Lung (tissue), 12 donors: Measurements from ENCODE around the gene TTLL9. TPM values are rescaled to one million over a fixed set of nuclear protein-coding genes. Genes with fewer than 3 reads are reported as not detected.

ENCODE experiments used
- ATAC-seq: fragments of 200-7000 bp; cut with Tn5 transposase; one replicate; pipeline ENCODE4 v1.9.1; 2020; ENCODE audit warnings: moderate number of reproducible peaks; ENCODE audit not compliant: insufficient read depth, low FRiP score
- DNase-seq, 3 donors: peaks; one replicate each; pipeline ENCODE4 v3.0.0-alpha.2; 2013 to 2017
- H3K27ac ChIP-seq, 2 donors: one replicate each; pipeline ENCODE4 v1.5.1; 2013; ENCODE audit warnings: mild to moderate bottlenecking in 2 of 2, moderate library complexity in 2 of 2, control low read depth in 1 of 2, inconsistent platforms in 1 of 2, low read depth in 1 of 2, low read length in 1 of 2
- H3K27me3 ChIP-seq, 3 donors: one replicate each; pipeline ENCODE4 v1.5.1; 2013; ENCODE audit warnings: low read length in 2 of 3; ENCODE audit not compliant: control insufficient read depth in 3 of 3, insufficient read depth in 3 of 3
- H3K36me3 ChIP-seq, 4 donors: one replicate each; pipeline ENCODE4 v1.5.1; 2013; ENCODE audit warnings: low read length in 4 of 4, mild to moderate bottlenecking in 1 of 4, moderate library complexity in 1 of 4; ENCODE audit not compliant: control insufficient read depth in 4 of 4, insufficient read depth in 4 of 4
- H3K4me1 ChIP-seq, 5 donors: one replicate each; pipeline ENCODE4 v1.5.1; 2013; ENCODE audit warnings: low read length in 5 of 5, mild to moderate bottlenecking in 2 of 5, moderate library complexity in 1 of 5; ENCODE audit not compliant: control insufficient read depth in 5 of 5, insufficient read depth in 5 of 5
- H3K4me3 ChIP-seq: one replicate; pipeline ENCODE4 v1.5.1; 2013; ENCODE audit warnings: mild to moderate bottlenecking, control low read depth, moderate library complexity
- H3K9ac ChIP-seq, 2 donors: one replicate each; pipeline ENCODE4 v1.5.1; 2013; ENCODE audit warnings: low read length in 2 of 2, control low read depth in 1 of 2; ENCODE audit not compliant: insufficient read depth in 1 of 2
- H3K9me3 ChIP-seq, 4 donors: one replicate each; pipeline ENCODE4 v1.5.1; 2013; ENCODE audit warnings: low read length in 3 of 4, mild to moderate bottlenecking in 1 of 4, moderate library complexity in 1 of 4; ENCODE audit not compliant: control insufficient read depth in 4 of 4, insufficient read depth in 3 of 4
- CTCF ChIP-seq: IDR thresholded peaks from 2 replicates; pipeline ENCODE4 v1.5.1; 2012; ENCODE audit warnings: mild to moderate bottlenecking; ENCODE audit errors: control extremely low read depth, extremely low read depth
- WGBS, 2 donors: extraction: QIAGEN DNeasy Blood & Tissue Kit; methylation state at CpG; one replicate each; pipeline ENCODE4 v1.1.7; 2013; 5-methylcytosine and 5-hydroxymethylcytosine counted together
- polyA plus RNA-seq, 2 donors: library from polyadenylated mRNA; stranded (reverse); fragments of 200-250 nt; gene quantifications; one replicate each; pipeline ENCODE4 v1.2.1, GENCODE V29; 2013
- total RNA-seq, 2 donors: library from RNA; depleted of rRNA in 1 of 2; stranded (reverse); fragments of >200 nt in 1 of 2; gene quantifications; one replicate each; pipeline ENCODE4 v1.2.1, GENCODE V29; 2014 to 2021
- donor health status: control.
- donor health status: control.
- donor health status: Bipolar disorder and iron deficiency.
- donor health status: healthy.
- donor health status: DM: yes; HTN: yes; CAD: no.

Gene TTLL9
- total and polyA plus RNA-seq, 4 donors: 1.9 to 8.9 (median 4.8) TPM

- DNase-seq (peak in 2 of 3 donors; percentile 22 to 37), ATAC-seq (no peak)
- WGBS, 2 donors: 73 to 78% methylated on average over 2 of the region's 2 CpGs
- no peaks in the 10 kb centered on the region for H3K27me3 ChIP-seq
- peaks cover 0 to 17% (median 0%) of the 10 kb centered on the region in 5 donors for H3K4me1 ChIP-seq
- H3K4me3 ChIP-seq: no peak overlapping the region
- no peak overlapping the region for H3K27ac ChIP-seq
- H3K9ac ChIP-seq: no peak overlapping the region
- peaks cover 0 to 3% (median 0%) of the 10 kb centered on the region in 4 donors for H3K9me3 ChIP-seq
- peaks cover 16 to 43% (median 30%) of the 10 kb centered on the region in 4 donors for H3K36me3 ChIP-seq
- no peak for TF ChIP-seq CTCF
These were observed 72.6 kb downstream of the TTLL9 start for GRCh38 chr20:31943052-31943471.

GRCh38 chr20:31945319-31945718 is 74.9 kb downstream of the TTLL9 start:
- Histone ChIP-seq H3K9ac (no peak overlapping the region), H3K9me3 (peaks cover 0 to 6% (median under 1%) of the 10 kb centered on the region in 4 donors), H3K27ac (no peak overlapping the region), H3K4me3 (no peak overlapping the region), H3K27me3 (no peaks in the 10 kb centered on the region), H3K4me1 (peaks cover 0 to 24% (median 2%) of the 10 kb centered on the region in 5 donors), H3K36me3 (peaks cover 34 to 58% (median 39%) of the 10 kb centered on the region in 4 donors)
- ATAC-seq: no peak
- TF ChIP-seq CTCF: no peak
- WGBS, 2 donors: 83 to 98% methylated on average over 4 of the region's 4 CpGs
- DNase-seq: no peak

- TF ChIP-seq CTCF: no peak
- H3K27ac ChIP-seq: no peak overlapping the region
- no peak overlapping the region for H3K4me3 ChIP-seq
- DNase-seq: peak in 2 of 3 donors; percentile 29 to 50
- no peaks in the 10 kb centered on the region for H3K27me3 ChIP-seq
- H3K9me3 ChIP-seq: peaks cover 0 to 6% (median under 1%) of the 10 kb centered on the region in 4 donors
- peaks cover 4 to 28% (median 6%) of the 10 kb centered on the region in 5 donors for H3K4me1 ChIP-seq
- no peak overlapping the region for H3K9ac ChIP-seq
- peaks cover 34 to 58% (median 39%) of the 10 kb centered on the region in 4 donors for H3K36me3 ChIP-seq
- no peak for ATAC-seq
- WGBS, 2 donors: 80 to 90% methylated on average over 6 of the region's 6 CpGs
These were observed 75.4 kb downstream of the TTLL9 start for GRCh38 chr20:31945785-31946184.

DNA sequence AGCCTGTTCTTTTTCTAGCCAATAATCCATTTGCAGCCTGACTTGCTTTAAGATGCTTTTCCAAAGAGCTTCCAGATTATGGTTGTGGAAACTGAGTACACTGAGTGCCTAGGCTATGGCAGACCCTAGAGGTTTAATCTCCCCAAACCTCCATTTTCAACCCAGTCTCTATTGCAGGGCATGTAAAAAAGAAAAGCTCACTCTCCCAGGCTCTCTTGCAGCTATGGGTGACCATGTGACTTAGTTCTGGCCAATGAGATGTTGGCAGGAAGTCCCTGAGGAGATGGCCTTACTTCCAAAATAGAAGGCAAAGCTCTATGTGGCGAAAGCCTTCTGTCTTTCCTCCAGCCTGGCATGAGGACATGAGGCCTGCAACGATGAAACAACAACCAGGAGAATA is 77.6 kb downstream of the TTLL9 start:
- Histone ChIP-seq H3K9me3 (peaks cover 0 to 6% (median under 1%) of the 10 kb centered on the region in 4 donors), H3K4me3 (no peak overlapping the region), H3K4me1 (peaks cover 6 to 31% (median 12%) of the 10 kb centered on the region in 5 donors), H3K9ac (no peak overlapping the region), H3K27me3 (no peaks in the 10 kb centered on the region), H3K27ac (no peak overlapping the region), H3K36me3 (peaks cover 34 to 54% (median 41%) of the 10 kb centered on the region in 4 donors)
- TF ChIP-seq CTCF: no peak
- DNase-seq (no peak), ATAC-seq (no peak)
- 98% methylated on average over 2 of the region's 2 CpGs for WGBS, 2 donors
